Measurements from ENCODE around the gene FSHR. TPM values are rescaled to one million over a fixed set of nuclear protein-coding genes. Genes with fewer than 3 reads are reported as not detected.

The FSHR gene
- total RNA-seq, 2 donors from 2014 or later: 13.6 TPM; not detected in 1

GRCh38 chr2:49186050-49186648 lies 31.8 kb upstream of the FSHR start:
- no peak overlapping the region for H3K4me3 ChIP-seq
- no peaks in the 10 kb centered on the region for H3K36me3 ChIP-seq
- no peaks in the 10 kb centered on the region for H3K9me3 ChIP-seq
- no peak for DNase-seq (ENCODE audit: low spot score)
- TF ChIP-seq POLR2AphosphoS5 (IDR thresholded peaks at IDR 0.05): no peak
- TF ChIP-seq, protein P1, sequence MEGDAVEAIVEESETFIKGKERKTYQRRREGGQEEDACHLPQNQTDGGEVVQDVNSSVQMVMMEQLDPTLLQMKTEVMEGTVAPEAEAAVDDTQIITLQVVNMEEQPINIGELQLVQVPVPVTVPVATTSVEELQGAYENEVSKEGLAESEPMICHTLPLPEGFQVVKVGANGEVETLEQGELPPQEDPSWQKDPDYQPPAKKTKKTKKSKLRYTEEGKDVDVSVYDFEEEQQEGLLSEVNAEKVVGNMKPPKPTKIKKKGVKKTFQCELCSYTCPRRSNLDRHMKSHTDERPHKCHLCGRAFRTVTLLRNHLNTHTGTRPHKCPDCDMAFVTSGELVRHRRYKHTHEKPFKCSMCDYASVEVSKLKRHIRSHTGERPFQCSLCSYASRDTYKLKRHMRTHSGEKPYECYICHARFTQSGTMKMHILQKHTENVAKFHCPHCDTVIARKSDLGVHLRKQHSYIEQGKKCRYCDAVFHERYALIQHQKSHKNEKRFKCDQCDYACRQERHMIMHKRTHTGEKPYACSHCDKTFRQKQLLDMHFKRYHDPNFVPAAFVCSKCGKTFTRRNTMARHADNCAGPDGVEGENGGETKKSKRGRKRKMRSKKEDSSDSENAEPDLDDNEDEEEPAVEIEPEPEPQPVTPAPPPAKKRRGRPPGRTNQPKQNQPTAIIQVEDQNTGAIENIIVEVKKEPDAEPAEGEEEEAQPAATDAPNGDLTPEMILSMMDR (IDR thresholded peaks at IDR 0.05): no peak
- TF ChIP-seq POLR2A (IDR thresholded peaks at IDR 0.05): no peak
- no peaks in the 10 kb centered on the region for H3K4me1 ChIP-seq (replicated peaks)
- 90% methylated on average over 10 of the region's 10 CpGs for WGBS
- H3K27me3 ChIP-seq (replicated peaks; ENCODE audit: insufficient read depth): no peaks in the 10 kb centered on the region
- no peak overlapping the region for H3K27ac ChIP-seq
- intact Hi-C loops (cut with DNase I): no loop called here

DNA sequence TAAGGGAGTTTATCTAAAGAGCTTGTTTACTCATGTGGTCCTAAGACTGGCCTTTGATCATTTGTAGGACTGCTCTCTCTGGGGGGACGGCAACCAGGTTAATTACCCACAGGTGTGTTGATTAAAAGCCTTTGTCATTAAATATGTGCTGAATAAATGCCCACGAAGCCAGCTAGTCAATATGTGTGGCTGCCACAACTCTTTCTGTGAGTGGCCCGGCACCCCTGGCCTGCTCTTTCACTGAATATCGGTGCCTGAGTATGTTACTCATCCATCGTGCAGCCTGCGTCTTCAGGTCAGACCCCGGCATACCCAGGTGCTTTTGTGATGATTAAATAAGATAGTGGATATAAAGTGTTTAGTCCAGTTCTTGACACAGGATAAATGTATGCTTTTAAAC lies 24.3 kb upstream of the FSHR start:
- no peak overlapping the region for H3K27ac ChIP-seq
- 74% methylated on average over 7 of the region's 7 CpGs for WGBS
- DNase-seq (ENCODE audit: low spot score): no peak
- TF ChIP-seq, protein P1 (IDR thresholded peaks at IDR 0.05): no peak
- TF ChIP-seq POLR2A (IDR thresholded peaks at IDR 0.05) (no peak), POLR2AphosphoS5 (IDR thresholded peaks at IDR 0.05) (no peak)
- no peaks in the 10 kb centered on the region for H3K27me3 ChIP-seq (replicated peaks; ENCODE audit: insufficient read depth)
- no peak overlapping the region for H3K4me3 ChIP-seq
- intact Hi-C loops (cut with DNase I): no loop called here
- no peaks in the 10 kb centered on the region for H3K4me1 ChIP-seq (replicated peaks)
- no peaks in the 10 kb centered on the region for H3K9me3 ChIP-seq
- H3K36me3 ChIP-seq: no peaks in the 10 kb centered on the region

- Histone ChIP-seq H3K4me1 (replicated peaks) (no peaks in the 10 kb centered on the region), H3K27ac (no peak overlapping the region), H3K9me3 (no peaks in the 10 kb centered on the region), H3K27me3 (replicated peaks; ENCODE audit: insufficient read depth) (no peaks in the 10 kb centered on the region), H3K36me3 (no peaks in the 10 kb centered on the region), H3K4me3 (no peak overlapping the region)
- intact Hi-C loops (cut with DNase I): no loop called here
- TF ChIP-seq POLR2A (IDR thresholded peaks at IDR 0.05) (no peak), POLR2AphosphoS5 (IDR thresholded peaks at IDR 0.05) (no peak)
- TF ChIP-seq, protein P1 (IDR thresholded peaks at IDR 0.05): no peak
- no peak for DNase-seq (ENCODE audit: low spot score)
- whole genome bisulfite sequencing: 89% methylated on average over 1 of the region's 1 CpG
Observed at GRCh38 chr2:49177194-49177593, 22.9 kb upstream of the FSHR start.

DNA sequence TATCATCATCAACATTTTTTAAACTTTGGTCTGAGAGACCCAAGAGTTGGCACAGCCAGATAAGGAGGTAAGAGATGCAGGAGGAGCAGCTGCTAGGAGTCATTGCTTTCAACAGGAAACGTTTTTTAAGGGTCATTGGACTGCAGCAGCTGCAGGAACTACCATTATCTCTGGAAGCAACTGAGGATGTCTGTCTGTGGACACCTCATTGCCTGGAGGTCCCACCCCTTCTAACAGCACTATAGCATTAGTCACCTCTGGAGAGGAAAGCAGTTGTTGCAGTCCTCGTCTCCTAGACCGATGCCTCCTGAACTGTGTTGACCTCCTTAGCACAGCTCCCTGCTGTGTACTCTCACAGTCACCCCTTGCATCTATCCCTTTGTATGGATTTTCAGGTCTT lies 21.5 kb upstream of the FSHR start:
- H3K27me3 ChIP-seq (replicated peaks; ENCODE audit: insufficient read depth): no peaks in the 10 kb centered on the region
- no peaks in the 10 kb centered on the region for H3K4me1 ChIP-seq (replicated peaks)
- DNase-seq (ENCODE audit: low spot score): no peak
- no peaks in the 10 kb centered on the region for H3K36me3 ChIP-seq
- H3K4me3 ChIP-seq: no peak overlapping the region
- intact Hi-C loops (cut with DNase I): no loop called here
- no peaks in the 10 kb centered on the region for H3K9me3 ChIP-seq
- TF ChIP-seq POLR2A (IDR thresholded peaks at IDR 0.05) (no peak), POLR2AphosphoS5 (IDR thresholded peaks at IDR 0.05) (no peak)
- TF ChIP-seq, protein P1 (IDR thresholded peaks at IDR 0.05): no peak
- no peak overlapping the region for H3K27ac ChIP-seq
- 88% methylated on average over 3 of the region's 3 CpGs for WGBS

GRCh38 chr2:49174750-49175149 lies 20.4 kb upstream of the FSHR start:
- TF ChIP-seq POLR2AphosphoS5 (IDR thresholded peaks at IDR 0.05) (no peak), POLR2A (IDR thresholded peaks at IDR 0.05) (no peak)
- TF ChIP-seq, protein P1 (IDR thresholded peaks at IDR 0.05): no peak
- no peak overlapping the region for H3K27ac ChIP-seq
- no peaks in the 10 kb centered on the region for H3K36me3 ChIP-seq
- intact Hi-C loops (cut with DNase I): no loop called here
- H3K4me3 ChIP-seq: no peak overlapping the region
- H3K4me1 ChIP-seq (replicated peaks): no peaks in the 10 kb centered on the region
- no peaks in the 10 kb centered on the region for H3K27me3 ChIP-seq (replicated peaks; ENCODE audit: insufficient read depth)
- WGBS: 72% methylated on average over 3 of the region's 3 CpGs
- no peak for DNase-seq (ENCODE audit: low spot score)
- H3K9me3 ChIP-seq: no peaks in the 10 kb centered on the region

All from prostate gland (tissue), 2 donors.